ENCODE measurements around the gene B4GALNT2.
"Not testable (repeated sequence)": the region's sequence is repeated elsewhere in the genome, so short reads cannot be mapped to it uniquely, and the experiment has no call there.

Gene B4GALNT2

DNA sequence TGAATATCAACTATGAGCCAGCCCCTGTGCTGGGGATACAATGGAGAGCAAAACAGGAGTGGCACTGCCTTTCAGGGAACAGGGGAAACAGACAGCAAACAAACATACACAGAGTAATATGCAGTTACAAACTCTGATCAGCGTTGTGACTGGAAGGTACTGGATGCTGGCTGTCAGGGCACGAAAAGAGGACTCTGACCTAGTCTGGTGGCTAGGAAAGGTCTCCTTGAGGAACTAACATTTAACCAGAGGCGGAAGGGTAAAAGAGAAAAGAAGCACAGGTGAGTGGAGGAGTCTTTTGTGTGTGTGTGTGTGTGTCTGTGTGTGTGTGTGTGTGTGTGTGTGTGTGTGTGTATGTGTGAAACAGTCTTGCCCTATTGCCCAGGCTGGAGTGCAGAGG, 12.4 kb upstream of the B4GALNT2 start:
- no peak for DNase-seq (ENCODE audit: insufficient read length, low spot score)
- no peak for FAIRE-seq

DNA sequence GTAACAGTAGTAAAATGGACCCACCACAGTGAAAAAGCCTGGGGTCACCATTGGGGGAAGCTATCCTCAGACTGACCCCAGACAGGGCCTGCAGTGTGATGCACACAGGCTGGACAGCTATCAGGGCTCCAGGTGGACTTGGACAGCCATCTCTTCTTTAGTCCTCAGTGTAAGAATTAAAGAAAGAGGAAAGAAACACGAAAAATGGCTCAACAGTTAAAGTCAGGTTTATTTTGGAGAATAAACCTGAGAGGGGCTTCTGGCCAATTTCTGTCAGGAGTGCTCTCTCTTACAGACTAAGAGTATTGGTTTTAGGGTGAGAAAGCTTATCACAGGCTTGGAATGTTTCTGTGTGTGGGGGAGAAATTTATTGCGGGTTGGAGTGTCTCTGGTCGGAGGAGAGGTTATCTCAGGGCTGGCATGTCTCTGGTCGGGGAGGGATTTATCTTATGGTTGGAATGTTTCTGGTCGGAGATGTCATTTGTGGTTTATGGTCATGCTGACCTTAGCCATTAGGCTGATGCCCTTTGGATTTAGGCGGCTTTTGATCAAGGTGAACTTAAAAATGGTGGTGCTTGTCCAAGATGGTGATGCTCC, 10.8 kb upstream of the B4GALNT2 start:
- DNase-seq (ENCODE audit: insufficient read length, low spot score) (no peak), FAIRE-seq (no peak)

DNA sequence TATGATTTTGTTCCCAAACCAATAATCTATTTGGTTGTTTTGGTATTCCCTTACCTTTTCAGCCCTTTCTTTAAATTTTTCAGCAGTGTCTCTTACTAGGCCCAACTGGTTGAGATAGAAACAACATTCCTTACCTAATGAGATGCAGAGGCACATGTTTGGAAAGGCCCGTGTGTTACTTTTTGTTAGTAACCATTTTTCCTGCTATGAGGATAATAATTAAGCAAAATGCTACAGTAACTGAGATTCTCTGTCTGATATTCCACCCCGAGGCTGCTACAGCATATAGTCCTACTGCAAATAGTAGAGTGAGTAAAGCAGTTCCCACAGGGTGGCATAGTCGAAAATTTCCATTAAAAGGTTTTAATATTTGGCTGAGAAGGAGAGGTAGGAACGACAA, 10.0 kb upstream of the B4GALNT2 start:
- DNase-seq (ENCODE audit: insufficient read length, low spot score): no peak
- no peak for FAIRE-seq

DNA sequence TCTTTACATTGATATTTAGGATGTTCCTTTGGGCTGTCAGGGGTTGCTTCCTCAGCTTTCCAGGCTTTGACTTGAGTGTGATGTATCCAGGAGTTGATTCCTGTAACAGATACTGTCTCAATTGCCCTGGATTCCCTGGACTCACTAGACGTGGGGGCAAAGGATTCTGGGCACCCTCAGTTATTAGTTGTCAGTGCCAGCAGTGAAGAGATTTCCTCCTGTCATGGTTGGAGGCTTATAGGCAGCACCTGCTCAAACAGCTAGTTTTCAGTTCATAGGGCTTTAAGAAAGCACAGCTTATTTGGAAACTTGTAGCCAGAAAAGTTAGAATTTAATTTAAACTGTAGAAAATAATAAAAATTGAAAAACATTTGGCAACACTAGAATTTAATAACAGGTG, 9.5 kb upstream of the B4GALNT2 start:
- FAIRE-seq (no peak), DNase-seq (ENCODE audit: insufficient read length, low spot score) (no peak)

GRCh38 chr17:49125449-49125848, 7.1 kb upstream of the B4GALNT2 start:
- FAIRE-seq: no peak
- DNase-seq (ENCODE audit: insufficient read length, low spot score): no peak

- not testable (repeated sequence) for FAIRE-seq; DNase-seq (ENCODE audit: insufficient read length, low spot score)
Observed at GRCh38 chr17:49126183-49126859, 6.2 kb upstream of the B4GALNT2 start.

DNA sequence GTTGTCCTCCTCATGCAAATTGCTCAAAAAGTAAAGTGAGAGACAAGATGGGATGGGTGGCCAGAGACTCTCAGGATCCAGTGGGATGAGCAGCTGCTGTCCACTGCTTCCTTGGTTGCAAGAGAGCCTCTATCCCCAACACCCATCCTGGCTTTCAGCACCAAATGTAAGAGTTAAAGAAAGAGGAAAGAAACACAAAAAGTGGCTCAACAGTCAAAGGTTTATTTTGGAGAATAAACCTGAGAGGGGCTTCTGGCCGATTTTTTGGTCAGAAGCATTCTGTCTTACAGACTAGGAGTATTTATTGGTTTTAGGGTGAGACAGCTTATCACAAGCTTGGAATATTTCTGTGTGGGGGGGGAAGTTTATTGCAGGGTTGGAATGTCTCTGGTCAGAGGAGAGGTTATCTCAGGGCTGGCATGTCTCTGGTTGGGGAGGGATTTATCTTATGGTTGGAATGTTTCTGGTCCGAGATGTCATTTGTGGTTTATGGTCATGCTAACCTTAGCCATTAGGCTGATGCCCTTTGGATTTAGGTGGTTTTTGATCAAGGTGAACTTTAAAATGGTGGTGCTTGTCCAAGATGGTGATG, 3.1 kb upstream of the B4GALNT2 start:
- FAIRE-seq; DNase-seq (ENCODE audit: insufficient read length, low spot score): not testable (repeated sequence)

GRCh38 chr17:49130891-49131290, 1.7 kb upstream of the B4GALNT2 start:
- DNase-seq (ENCODE audit: insufficient read length, low spot score) (no peak), FAIRE-seq (no peak)

DNA sequence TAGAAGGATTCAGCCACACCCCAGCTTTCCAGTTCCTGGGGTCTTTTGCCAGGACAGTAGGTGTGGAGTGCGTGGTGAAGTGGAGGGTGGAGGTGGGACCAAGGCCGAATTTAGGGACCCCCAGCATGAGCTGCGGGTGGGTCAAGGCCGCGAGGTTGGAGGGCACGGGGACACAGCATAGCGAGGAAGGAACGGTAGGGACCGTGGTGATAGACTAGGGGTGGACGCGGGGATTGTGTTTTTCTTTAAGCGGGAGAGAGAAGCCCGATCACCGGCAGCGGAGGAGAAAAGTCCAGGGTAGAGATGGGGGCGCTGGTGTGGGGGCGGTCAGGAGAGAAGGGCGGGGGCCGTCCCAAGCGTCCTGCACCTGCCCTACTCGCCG, 261 bp upstream of the B4GALNT2 start:
- DNase-seq (ENCODE audit: insufficient read length, low spot score) (no peak), FAIRE-seq (no peak)

DNA sequence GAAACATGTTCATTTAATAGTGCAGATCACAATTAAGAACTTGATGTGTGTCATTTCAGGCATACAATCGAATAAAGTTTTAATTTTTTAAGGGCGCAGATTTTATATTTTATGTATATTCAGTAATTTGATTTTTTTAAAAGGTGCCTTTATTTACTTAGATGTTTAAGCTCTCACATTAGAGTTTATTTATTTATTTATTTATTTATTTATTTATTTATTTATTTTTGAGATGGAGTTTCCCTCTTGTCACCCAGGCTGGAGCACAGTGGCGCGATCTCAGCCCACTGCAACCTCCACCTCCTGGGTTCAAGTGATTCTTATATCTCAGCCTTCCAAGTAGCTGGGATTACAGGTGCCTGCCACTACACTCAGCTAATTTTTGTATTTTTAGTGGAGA, 3.8 kb downstream of the B4GALNT2 start:
- no peak for DNase-seq (ENCODE audit: insufficient read length, low spot score)
- no peak for FAIRE-seq

GRCh38 chr17:49145654-49146053, 13.1 kb downstream of the B4GALNT2 start:
- DNase-seq (ENCODE audit: insufficient read length, low spot score); FAIRE-seq: not testable (repeated sequence)

GRCh38 chr17:49146620-49147306, 14.2 kb downstream of the B4GALNT2 start:
- FAIRE-seq (no peak), DNase-seq (ENCODE audit: insufficient read length, low spot score) (no peak)

DNA sequence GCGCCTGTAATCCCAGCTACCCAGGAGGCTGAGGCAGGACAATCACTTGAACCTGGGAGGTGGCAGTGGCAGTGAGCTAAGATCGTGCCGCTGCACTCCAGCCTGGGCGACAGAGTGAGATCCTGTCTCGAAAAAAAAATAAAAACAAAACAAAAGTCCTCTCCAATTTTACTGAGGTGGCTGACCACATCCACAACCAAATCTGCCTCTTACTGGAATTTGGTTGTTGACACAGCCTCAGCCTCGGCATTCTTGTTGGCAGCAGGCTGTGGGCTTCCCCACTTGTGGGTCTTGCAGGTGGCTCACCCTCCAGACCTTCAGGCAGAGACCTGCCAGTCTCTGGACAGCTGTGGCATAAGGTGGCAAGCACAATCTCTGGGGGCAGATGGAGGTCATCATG, 15.6 kb downstream of the B4GALNT2 start:
- DNase-seq (ENCODE audit: insufficient read length, low spot score) (no peak), FAIRE-seq (no peak)

DNA sequence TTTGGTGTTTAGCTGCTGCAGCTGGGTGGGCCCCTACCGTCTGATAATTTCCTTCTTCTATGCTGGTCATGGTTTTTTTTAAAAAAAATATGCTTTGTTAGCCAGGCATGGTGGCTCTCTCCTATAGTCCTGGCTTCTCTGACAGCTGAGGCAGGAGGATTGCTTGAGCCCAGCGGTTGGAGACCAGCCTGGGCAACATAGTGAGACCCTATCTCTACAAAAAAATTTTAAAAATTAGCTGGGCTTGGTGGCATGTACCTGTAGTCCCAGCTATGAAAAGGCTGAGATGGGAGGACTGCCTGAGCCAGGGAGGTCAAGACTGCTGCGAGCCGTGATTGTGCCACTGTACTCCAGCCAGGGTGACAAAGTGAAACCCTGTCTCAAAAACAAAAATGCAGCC, 19.4 kb downstream of the B4GALNT2 start:
- FAIRE-seq (no peak), DNase-seq (ENCODE audit: insufficient read length, low spot score) (no peak)

- FAIRE-seq: no peak
Observed at GRCh38 chr17:49156256-49156655, 23.7 kb downstream of the B4GALNT2 start.

GRCh38 chr17:49157784-49158183, 25.2 kb downstream of the B4GALNT2 start:
- FAIRE-seq (no peak), DNase-seq (ENCODE audit: insufficient read length, low spot score) (no peak)

More at GRCh38 chr17:49156256-49156655, 23.7 kb downstream of the B4GALNT2 start:
- no peak for DNase-seq (ENCODE audit: insufficient read length, low spot score)

DNA sequence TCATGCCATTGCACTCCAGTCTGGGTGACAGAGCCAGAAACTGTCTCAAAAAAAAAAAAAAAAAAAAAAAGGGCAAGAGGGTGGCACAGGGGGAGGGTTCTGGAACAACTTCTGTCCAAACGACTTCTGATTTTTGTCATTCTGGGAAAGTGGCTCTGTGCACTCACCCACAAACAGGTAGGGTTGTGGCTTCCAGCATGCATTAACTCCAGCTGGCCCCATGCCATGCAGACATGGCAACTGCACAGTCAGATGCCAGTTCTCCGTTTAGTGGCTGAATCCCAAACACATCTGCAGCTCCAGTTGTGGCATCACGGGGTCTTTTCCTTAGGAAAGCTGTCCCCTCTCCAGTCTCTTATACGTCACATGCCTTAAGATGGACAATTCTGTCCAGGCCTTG, 30.3 kb downstream of the B4GALNT2 start:
- no peak for DNase-seq (ENCODE audit: insufficient read length, low spot score)
- FAIRE-seq: no peak

DNA sequence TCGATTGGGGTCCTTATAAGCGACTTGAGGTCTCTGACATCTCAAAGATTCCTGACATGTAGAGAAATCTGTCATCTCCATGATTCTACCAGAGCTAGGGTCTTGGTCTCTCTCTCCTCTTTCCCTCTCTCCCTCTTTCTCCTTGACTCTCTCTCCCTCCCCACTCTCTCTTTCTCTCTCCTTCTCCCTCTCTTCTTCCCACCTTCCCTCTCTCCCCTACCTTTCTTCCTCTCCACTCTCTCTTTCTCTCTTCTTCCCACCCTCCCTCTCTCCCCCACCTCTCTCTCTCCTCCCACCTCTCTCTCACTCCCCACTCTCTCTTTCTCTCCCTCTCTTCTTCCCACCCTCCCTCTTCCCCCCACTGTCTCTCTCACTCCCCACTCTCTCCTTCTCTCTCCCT, 32.6 kb downstream of the B4GALNT2 start:
- FAIRE-seq: no peak
- no peak for DNase-seq (ENCODE audit: insufficient read length, low spot score)

- FAIRE-seq: no peak
- DNase-seq (ENCODE audit: insufficient read length, low spot score): no peak
Observed at GRCh38 chr17:49168706-49169105, 36.1 kb downstream of the B4GALNT2 start.

DNA sequence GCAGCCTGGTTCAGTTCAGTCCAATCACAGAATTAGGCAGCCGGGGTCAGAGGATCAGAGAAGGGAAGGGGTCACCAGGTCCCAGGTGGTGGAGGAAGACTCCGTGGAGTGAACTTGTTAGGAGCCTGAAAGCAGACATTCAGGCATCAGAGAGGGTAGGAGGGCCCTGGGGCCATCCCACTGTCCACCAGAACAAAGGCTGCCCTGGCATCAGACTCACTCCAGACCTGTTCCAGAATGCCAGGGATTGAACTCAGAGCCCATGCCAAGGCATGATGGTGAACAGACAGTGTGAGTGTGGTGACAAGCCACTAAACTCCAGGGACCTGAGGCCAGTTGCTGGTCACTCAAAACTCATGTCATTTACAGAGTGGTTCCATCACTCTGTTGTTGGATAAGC, 37.6 kb downstream of the B4GALNT2 start:
- FAIRE-seq: no peak

DNA sequence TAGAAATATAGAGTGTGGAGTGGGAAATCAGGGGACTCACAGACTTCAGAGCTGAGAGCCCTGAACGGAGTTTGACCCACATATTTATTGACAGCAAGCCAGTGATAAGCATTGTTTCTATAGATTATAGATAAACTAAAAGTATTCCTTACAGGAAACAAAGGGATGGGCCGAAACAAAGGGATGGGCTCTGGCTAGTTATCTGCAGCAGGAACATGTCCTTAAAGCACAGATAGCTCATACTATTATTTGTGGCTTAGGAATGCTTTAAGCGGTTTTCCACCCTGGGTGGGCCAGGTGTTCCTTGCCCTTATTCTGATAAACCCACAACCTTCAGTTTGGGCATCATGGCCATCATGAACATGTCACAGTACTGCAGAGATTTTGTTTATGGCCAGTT, 38.1 kb downstream of the B4GALNT2 start:
- FAIRE-seq: not testable (repeated sequence)

More for the DNA sequence above, 37.6 kb downstream of the B4GALNT2 start:
- DNase-seq (ENCODE audit: insufficient read length, low spot score): no peak

DNA sequence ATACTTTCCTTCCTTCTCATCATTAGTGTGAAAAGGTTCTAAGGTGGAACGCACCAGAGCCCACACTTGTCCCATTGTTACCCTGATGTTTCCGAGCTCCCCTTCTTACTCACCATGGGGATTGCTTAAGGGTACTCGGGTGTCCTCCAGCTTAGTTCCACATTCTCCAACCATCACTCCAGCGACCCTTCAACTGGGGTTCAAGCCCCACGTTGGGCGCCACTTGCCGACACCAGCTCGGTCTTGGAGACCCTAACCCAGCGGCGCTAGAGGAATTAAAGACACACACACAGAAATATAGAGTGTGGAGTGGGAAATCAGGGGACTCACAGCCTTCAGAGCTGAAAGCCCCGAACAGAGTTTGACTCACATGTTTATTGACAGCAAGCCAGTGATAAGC, 43.4 kb downstream of the B4GALNT2 start:
- not testable (repeated sequence) for DNase-seq (ENCODE audit: insufficient read length, low spot score); FAIRE-seq

More for the DNA sequence above, 38.1 kb downstream of the B4GALNT2 start:
- not testable (repeated sequence) for DNase-seq (ENCODE audit: insufficient read length, low spot score)

All from GM19239 (cell line).